Neural progenitor cell (in vitro differentiated cells): ENCODE measurements around the gene AGR2. TPM values are rescaled to one million over a fixed set of nuclear protein-coding genes. Genes with fewer than 3 reads are reported as not detected.

Experiments
- DNase-seq: peaks from one replicate; pipeline ENCODE4 v3.0.0-alpha.2; 2016; ENCODE audit warnings: low spot score
- H2AFZ ChIP-seq: fragments of 200-600 bp; sonication (generic); replicated peaks from 2 replicates; pipeline ENCODE4 v1.6.1; 2016; ENCODE audit warnings: antibody characterized with exemption
- H3F3A ChIP-seq: fragments of 200-600 bp; sonication (generic); 2 replicates; pipeline ENCODE4 v1.6.1; 2016; ENCODE audit warnings: antibody characterized with exemption, low read depth
- H3K27ac ChIP-seq: fragments of 200-600 bp; sonication (generic); 2 replicates; pipeline ENCODE4 v1.5.1; 2016; ENCODE audit warnings: mild to moderate bottlenecking
- H3K27me3 ChIP-seq: fragments of 200-600 bp; sonication (generic); 2 replicates; pipeline ENCODE4 v1.6.1; 2016; ENCODE audit warnings: mild to moderate bottlenecking, moderate library complexity
- H3K36me3 ChIP-seq: fragments of 200-600 bp; sonication (generic); 2 replicates; pipeline ENCODE4 v1.5.1; 2016
- H3K4me1 ChIP-seq: fragments of 200-600 bp; sonication (generic); 2 replicates; pipeline ENCODE4 v1.6.1; 2016; ENCODE audit warnings: mixed run types
- H3K4me2 ChIP-seq: fragments of 200-600 bp; sonication (generic); 2 replicates; pipeline ENCODE4 v1.6.1; 2016
- H3K4me3 ChIP-seq: fragments of 200-600 bp; sonication (generic); 2 replicates; pipeline ENCODE4 v1.5.1; 2016
- H3K79me2 ChIP-seq: fragments of 200-600 bp; sonication (generic); 2 replicates; pipeline ENCODE4 v1.6.1; 2016; ENCODE audit warnings: low read depth
- H3K9ac ChIP-seq: fragments of 200-600 bp; sonication (generic); 2 replicates; pipeline ENCODE4 v1.6.1; 2016
- H3K9me3 ChIP-seq: fragments of 200-600 bp; sonication (generic); 2 replicates; pipeline ENCODE4 v1.5.1; 2016; ENCODE audit warnings: low read depth
- H4K20me1 ChIP-seq: fragments of 200-600 bp; sonication (generic); 2 replicates; pipeline ENCODE4 v1.6.1; 2016; ENCODE audit warnings: low read depth
- H3K27ac Mint-ChIP-seq: 3 replicates; pipeline ENCODE4 v1.8.0; 2021; ENCODE audit warnings: mixed read lengths
- H3K27me3 Mint-ChIP-seq: 2 replicates; pipeline ENCODE4 v1.8.0; 2022; ENCODE audit warnings: low read depth, mild to moderate bottlenecking, inconsistent platforms, moderate library complexity, mixed read lengths; ENCODE audit not compliant: insufficient read depth
- H3K36me3 Mint-ChIP-seq: 3 replicates; pipeline ENCODE4 v1.8.0; 2021; ENCODE audit warnings: mixed read lengths
- H3K4me1 Mint-ChIP-seq: 3 replicates; pipeline ENCODE4 v1.8.0; 2021; ENCODE audit warnings: mixed read lengths
- H3K4me3 Mint-ChIP-seq: 3 replicates; pipeline ENCODE4 v1.8.0; 2021; ENCODE audit warnings: mild to moderate bottlenecking, moderate library complexity, mixed read lengths
- H3K9me3 Mint-ChIP-seq: 3 replicates; pipeline ENCODE4 v1.8.0; 2020; ENCODE audit warnings: mixed read lengths
- CTCF ChIP-seq: fragments of 200-600 bp; sonication (generic); IDR thresholded peaks from 2 replicates; pipeline ENCODE4 v1.5.1; 2017; ENCODE audit warnings: antibody characterized with exemption, mild to moderate bottlenecking
- EZH2 ChIP-seq: fragments of 200-600 bp; sonication (generic); IDR thresholded peaks from 2 replicates; pipeline ENCODE4 v1.6.1; 2017; ENCODE audit warnings: antibody characterized with exemption, mild to moderate bottlenecking, moderate library complexity
- EZH2phosphoT487 ChIP-seq: fragments of 200-600 bp; sonication (generic); IDR thresholded peaks from 2 replicates; pipeline ENCODE4 v1.6.1; 2017; ENCODE audit warnings: antibody characterized with exemption
- total RNA-seq: library from RNA; depleted of rRNA; stranded (reverse); fragments of >200 nt; gene quantifications from 2 replicates; pipeline ENCODE4 v1.2.3, GENCODE V29; 2015; ENCODE audit warnings: low replicate concordance

The AGR2 gene
- total RNA-seq, 1 donor from 2014 or later: not detected

GRCh38 chr7:16803881-16804673 lies 722 bp downstream of the AGR2 start:
- no peak for TF ChIP-seq EZH2phosphoT487
- no peak for TF ChIP-seq EZH2
- TF ChIP-seq CTCF: no peak
- Mint-ChIP-seq H3K4me3 (no peak overlapping the region), H3K27ac (no peak overlapping the region), H3K9me3 (no peaks in the 10 kb centered on the region), H3K36me3 (no peaks in the 10 kb centered on the region), H3K27me3 (no peaks in the 10 kb centered on the region), H3K4me1 (peaks cover 12% of the 10 kb centered on the region)
- Histone ChIP-seq H3K79me2 (no peaks in the 10 kb centered on the region), H3K27me3 (no peaks in the 10 kb centered on the region), H2AFZ (peak overlapping the region; percentile 15), H3K27ac (no peak overlapping the region), H3K36me3 (no peaks in the 10 kb centered on the region), H3F3A (no peaks in the 10 kb centered on the region), H3K9me3 (no peaks in the 10 kb centered on the region), H4K20me1 (no peaks in the 10 kb centered on the region), H3K4me1 (no peaks in the 10 kb centered on the region), H3K4me3 (no peak overlapping the region), H3K9ac (no peak overlapping the region), H3K4me2 (no peak overlapping the region)
- DNase-seq: no peak

GRCh38 chr7:16803125-16803524 lies 1.7 kb downstream of the AGR2 start:
- no peaks in the 10 kb centered on the region for H3K79me2 ChIP-seq
- no peak overlapping the region for H3K4me2 ChIP-seq
- no peak overlapping the region for H3K27ac ChIP-seq
- no peaks in the 10 kb centered on the region for H3K9me3 Mint-ChIP-seq
- no peak overlapping the region for H3K27ac Mint-ChIP-seq
- H3K9me3 ChIP-seq: no peaks in the 10 kb centered on the region
- no peaks in the 10 kb centered on the region for H3F3A ChIP-seq
- TF ChIP-seq EZH2phosphoT487: no peak
- TF ChIP-seq CTCF: no peak
- no peak for TF ChIP-seq EZH2
- no peak overlapping the region for H3K4me3 Mint-ChIP-seq
- no peaks in the 10 kb centered on the region for H3K36me3 Mint-ChIP-seq
- no peak for DNase-seq
- H3K4me1 Mint-ChIP-seq: peaks cover 12% of the 10 kb centered on the region
- no peaks in the 10 kb centered on the region for H3K4me1 ChIP-seq
- H2AFZ ChIP-seq: no peak overlapping the region
- H3K36me3 ChIP-seq: no peaks in the 10 kb centered on the region
- H3K4me3 ChIP-seq: no peak overlapping the region
- no peaks in the 10 kb centered on the region for H3K27me3 Mint-ChIP-seq
- H3K27me3 ChIP-seq: no peaks in the 10 kb centered on the region
- no peaks in the 10 kb centered on the region for H4K20me1 ChIP-seq
- H3K9ac ChIP-seq: no peak overlapping the region

- Histone ChIP-seq H3K36me3 (no peaks in the 10 kb centered on the region), H3K9ac (no peak overlapping the region), H3K27ac (no peak overlapping the region), H3K79me2 (no peaks in the 10 kb centered on the region), H3K4me1 (no peaks in the 10 kb centered on the region), H3K9me3 (no peaks in the 10 kb centered on the region), H3K27me3 (no peaks in the 10 kb centered on the region), H3K4me3 (no peak overlapping the region), H4K20me1 (no peaks in the 10 kb centered on the region), H3K4me2 (no peak overlapping the region), H3F3A (no peaks in the 10 kb centered on the region), H2AFZ (no peak overlapping the region)
- no peak overlapping the region for H3K27ac Mint-ChIP-seq
- H3K4me1 Mint-ChIP-seq: peaks cover 12% of the 10 kb centered on the region
- no peak for DNase-seq
- no peak overlapping the region for H3K4me3 Mint-ChIP-seq
- H3K27me3 Mint-ChIP-seq: no peaks in the 10 kb centered on the region
- TF ChIP-seq EZH2phosphoT487 (no peak), CTCF (no peak), EZH2 (no peak)
- no peaks in the 10 kb centered on the region for H3K36me3 Mint-ChIP-seq
- H3K9me3 Mint-ChIP-seq: no peaks in the 10 kb centered on the region
Measured at GRCh38 chr7:16801579-16801978, 3.2 kb downstream of the AGR2 start.
